Transverse colon (tissue), 4 donors: ENCODE results near the gene IL17REL. TPM values are rescaled to one million over a fixed set of nuclear protein-coding genes. Genes with fewer than 3 reads are reported as not detected.
"Not testable (repeated sequence)": the region's sequence is repeated elsewhere in the genome, so short reads cannot be mapped to it uniquely, and the experiment has no call there.

Experiments used
- DNase-seq: peaks from one replicate; pipeline ENCODE4 v3.0.0-alpha.2; 2019
- H3K27ac ChIP-seq, 4 donors: fragments of 200-600 bp; sonication (generic); 2 replicates each; pipeline ENCODE4 v1.5.1; 2016 to 2018; ENCODE audit warnings: inconsistent platforms in 4 of 4
- H3K27me3 ChIP-seq: fragments of 200-600 bp; sonication (generic); 2 replicates; pipeline ENCODE4 v1.5.1; 2017; ENCODE audit warnings: inconsistent platforms
- H3K36me3 ChIP-seq, 4 donors: fragments of 200-600 bp; sonication (generic); 2 replicates each; pipeline ENCODE4 v1.5.1; 2017 to 2019; ENCODE audit warnings: inconsistent platforms in 4 of 4
- H3K4me1 ChIP-seq, 4 donors: fragments of 200-600 bp; sonication (generic); 2 replicates each; pipeline ENCODE4 v1.5.1; 2017 to 2020; ENCODE audit warnings: inconsistent platforms in 4 of 4
- H3K4me3 ChIP-seq, 4 donors: fragments of 200-600 bp; sonication (generic); 1 replicate in 1 of 4; 2 replicates in 3 of 4; pipeline versions ENCODE4 v1.5.1 to v1.6.1; 2017 to 2019; ENCODE audit warnings: inconsistent platforms in 4 of 4
- H3K9me3 ChIP-seq, 2 donors: fragments of 200-600 bp; sonication (generic); 2 replicates each; pipeline ENCODE4 v1.5.1; 2017 to 2019; ENCODE audit warnings: inconsistent platforms in 2 of 2
- EP300 ChIP-seq: sonication (generic); formaldehyde crosslinking; IDR thresholded peaks from one replicate; pipeline ENCODE4 v1.6.1; 2017; ENCODE audit warnings: antibody characterized with exemption, low read depth
- POLR2A ChIP-seq: fragments of 450-650 bp; IDR thresholded peaks from one replicate; pipeline ENCODE4 v1.6.1; 2016; ENCODE audit warnings: antibody characterized with exemption, mild to moderate bottlenecking, moderate library complexity
- POLR2AphosphoS5 ChIP-seq, 3 donors: sonication (generic); formaldehyde crosslinking; IDR thresholded peaks; one replicate each; pipeline ENCODE4 v1.6.1; 2016; ENCODE audit warnings: antibody characterized with exemption in 3 of 3
- WGBS, 2 donors: methylation state at CpG; one replicate each; pipeline ENCODE4 v1.1.5; 2018; ENCODE audit warnings: low coverage in 1 of 2; 5-methylcytosine and 5-hydroxymethylcytosine counted together
- in situ Hi-C, 4 donors: fragments of 200-750 bp; cut with MboI; loops; one replicate each; pipeline versions ENCODE4 v1.15.0 to v1.15.1; 2017; ENCODE audit warnings: low sequenced_read_pairs in 3 of 4, low pct_ligation_motif_present in 1 of 4, low pct_unique_long_range_greater_than_20kb in 1 of 4
- intact Hi-C: fragments of 100-400 bp; cut with DNase I; formaldehyde crosslinking; loops from one replicate; pipeline ENCODE4 v1.15.1; 2023; ENCODE audit warnings: low total_unique reads
- total RNA-seq, 4 donors: library from RNA; depleted of rRNA; stranded (reverse); fragments of >200 nt; gene quantifications; one replicate each; pipeline ENCODE4 v1.1.0, GENCODE V29; 2016
- TF ChIP-seq, protein P1 (sequence below), 5 experiments: fragments of 200-600 bp in 3 of 5; fragments of 450-650 bp in 2 of 5; sonication (generic) in 3 of 5; IDR thresholded peaks; 1 replicate in 2 of 5; 2 replicates in 3 of 5; pipeline ENCODE4 v1.5.1; 2016 to 2017; ENCODE audit warnings: antibody characterized with exemption in 5 of 5, inconsistent platforms in 3 of 5, mild to moderate bottlenecking in 2 of 5, moderate library complexity in 1 of 5

IL17REL gene
- total RNA-seq, 4 donors from 2014 or later: 0.32 to 2.2 (median 1.3) TPM

DNA sequence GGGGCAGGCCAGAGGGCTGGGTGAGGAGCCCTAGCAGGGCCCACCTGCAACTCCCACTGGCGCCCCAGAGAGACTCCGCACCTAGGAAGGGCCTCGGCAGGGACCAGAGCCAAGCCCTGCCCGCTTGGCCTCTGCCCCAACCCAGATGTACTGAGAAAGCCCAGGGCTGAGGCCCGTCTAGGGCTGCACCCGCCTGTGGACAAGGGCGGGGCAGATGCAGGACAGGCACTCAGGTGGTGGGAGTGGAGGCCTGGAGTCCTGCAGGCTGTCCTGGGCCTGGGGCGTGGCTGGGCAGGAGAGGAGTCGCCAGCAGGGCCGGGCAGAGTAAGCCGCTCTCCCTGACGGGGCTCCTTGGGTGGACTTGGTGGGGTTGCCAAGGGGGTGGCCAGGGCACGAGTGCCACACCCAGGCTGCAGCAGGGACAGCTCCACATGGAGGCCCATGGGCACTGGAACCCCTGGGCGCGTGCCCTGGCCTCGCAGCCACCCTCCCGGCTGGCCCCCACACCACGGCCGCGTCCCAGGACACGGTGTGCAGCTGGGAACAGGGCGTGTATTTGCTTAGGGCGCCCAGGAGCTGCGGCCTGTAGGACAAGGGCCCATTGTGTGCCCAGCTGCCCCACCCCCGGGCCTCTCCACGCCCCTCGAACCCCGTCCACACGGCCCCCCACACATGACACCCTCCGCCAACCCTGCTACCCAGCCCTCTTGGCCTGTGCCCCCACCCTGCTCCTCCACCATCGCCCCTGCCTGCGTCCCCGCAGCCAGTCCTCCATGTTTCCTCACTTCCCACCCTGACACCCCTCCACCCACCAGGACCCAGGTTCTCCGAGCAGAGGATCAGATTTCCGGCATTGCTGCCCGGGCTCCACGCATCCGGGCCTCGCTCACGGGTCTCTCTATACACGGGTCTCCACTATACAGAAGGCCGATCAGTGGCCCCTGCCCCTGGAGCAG is 63.3 kb downstream of the IL17REL start:
- no peaks in the 10 kb centered on the region for H3K27me3 ChIP-seq
- no peaks in the 10 kb centered on the region for H3K9me3 ChIP-seq
- DNase-seq: peak; percentile 93
- peaks cover 19 to 63% (median 59%) of the 10 kb centered on the region in 4 donors for H3K4me1 ChIP-seq
- intact Hi-C loops: no loop called here
- H3K4me3 ChIP-seq: peak overlapping the region; percentile 16 to 47 (median 44)
- peak overlapping the region; percentile 90 to 97 (median 94) for H3K27ac ChIP-seq
- WGBS, 2 donors: 72% methylated on average over 31 of the region's 42 CpGs; no CpG with 5 or more reads in 1 of the 2 donors
- TF ChIP-seq POLR2AphosphoS5 (IDR thresholded peaks at IDR 0.05): peak; percentile 80 to 98 (median 95)
- TF ChIP-seq EP300: peak; percentile 99
- TF ChIP-seq POLR2A: peak; percentile 99
- TF ChIP-seq, protein P1, sequence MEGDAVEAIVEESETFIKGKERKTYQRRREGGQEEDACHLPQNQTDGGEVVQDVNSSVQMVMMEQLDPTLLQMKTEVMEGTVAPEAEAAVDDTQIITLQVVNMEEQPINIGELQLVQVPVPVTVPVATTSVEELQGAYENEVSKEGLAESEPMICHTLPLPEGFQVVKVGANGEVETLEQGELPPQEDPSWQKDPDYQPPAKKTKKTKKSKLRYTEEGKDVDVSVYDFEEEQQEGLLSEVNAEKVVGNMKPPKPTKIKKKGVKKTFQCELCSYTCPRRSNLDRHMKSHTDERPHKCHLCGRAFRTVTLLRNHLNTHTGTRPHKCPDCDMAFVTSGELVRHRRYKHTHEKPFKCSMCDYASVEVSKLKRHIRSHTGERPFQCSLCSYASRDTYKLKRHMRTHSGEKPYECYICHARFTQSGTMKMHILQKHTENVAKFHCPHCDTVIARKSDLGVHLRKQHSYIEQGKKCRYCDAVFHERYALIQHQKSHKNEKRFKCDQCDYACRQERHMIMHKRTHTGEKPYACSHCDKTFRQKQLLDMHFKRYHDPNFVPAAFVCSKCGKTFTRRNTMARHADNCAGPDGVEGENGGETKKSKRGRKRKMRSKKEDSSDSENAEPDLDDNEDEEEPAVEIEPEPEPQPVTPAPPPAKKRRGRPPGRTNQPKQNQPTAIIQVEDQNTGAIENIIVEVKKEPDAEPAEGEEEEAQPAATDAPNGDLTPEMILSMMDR (IDR thresholded peaks at IDR 0.05): peak in 1 of 5 experiments; percentile 33
- in situ Hi-C loops: no loop called here
- H3K36me3 ChIP-seq: no peaks in the 10 kb centered on the region

GRCh38 chr22:49948116-49948957 is 64.2 kb downstream of the IL17REL start:
- in situ Hi-C loops (no loop called here), intact Hi-C loops (no loop called here)
- H3K36me3 ChIP-seq: no peaks in the 10 kb centered on the region
- H3K9me3 ChIP-seq: no peaks in the 10 kb centered on the region
- TF ChIP-seq POLR2AphosphoS5 (IDR thresholded peaks at IDR 0.05) (peak; percentile 36 to 64 (median 56)), POLR2A (peak; percentile 18), EP300 (no peak)
- TF ChIP-seq, protein P1 (IDR thresholded peaks at IDR 0.05): no peak
- H3K27ac ChIP-seq: peak overlapping the region; percentile 90 to 97 (median 94)
- peak overlapping the region; percentile 16 to 47 (median 44) for H3K4me3 ChIP-seq
- WGBS, 2 donors: 58% methylated on average over 11 of the region's 23 CpGs; no CpG with 5 or more reads in 1 of the 2 donors
- H3K4me1 ChIP-seq: peaks cover 18 to 60% (median 56%) of the 10 kb centered on the region in 4 donors
- peak; percentile 72 for DNase-seq
- no peaks in the 10 kb centered on the region for H3K27me3 ChIP-seq

GRCh38 chr22:49947296-49947622 is 65.3 kb downstream of the IL17REL start:
- WGBS, 2 donors: 66% methylated on average over 5 of the region's 6 CpGs; no CpG with 5 or more reads in 1 of the 2 donors
- H3K4me1 ChIP-seq: peaks cover 9 to 49% (median 45%) of the 10 kb centered on the region in 4 donors

GRCh38 chr22:49946612-49947295 is 65.8 kb downstream of the IL17REL start:
- in situ Hi-C loops: no loop called here
- Histone ChIP-seq H3K36me3 (no peaks in the 10 kb centered on the region), H3K27me3 (no peaks in the 10 kb centered on the region), H3K4me1 (peaks cover 5 to 44% (median 40%) of the 10 kb centered on the region in 4 donors), H3K27ac (peak overlapping the region; percentile 90 to 97 (median 94)), H3K9me3 (no peaks in the 10 kb centered on the region), H3K4me3 (peak overlapping the region in 3 of 4 donors; percentile 44 to 47 (median 45))
- intact Hi-C loops: no loop called here
- 84% methylated on average over 17 of the region's 17 CpGs; no CpG with 5 or more reads in 1 of the 2 donors for WGBS, 2 donors
- peak; percentile 69 for DNase-seq
- TF ChIP-seq, protein P1 (IDR thresholded peaks at IDR 0.05): no peak
- peak in 2 of 3 donors; percentile 23 to 50 for TF ChIP-seq POLR2AphosphoS5 (IDR thresholded peaks at IDR 0.05)

More at GRCh38 chr22:49947296-49947622, 65.3 kb downstream of the IL17REL start:
- Histone ChIP-seq H3K9me3 (no peaks in the 10 kb centered on the region), H3K27me3 (no peaks in the 10 kb centered on the region), H3K4me3 (peak overlapping the region in 3 of 4 donors; percentile 44 to 47 (median 45)), H3K27ac (peak overlapping the region; percentile 90 to 97 (median 94)), H3K36me3 (no peaks in the 10 kb centered on the region)
- intact Hi-C loops: no loop called here
- TF ChIP-seq EP300 (no peak), POLR2AphosphoS5 (IDR thresholded peaks at IDR 0.05) (no peak), POLR2A (peak; percentile 55)
- DNase-seq: no peak
- in situ Hi-C loops: no loop called here

DNA sequence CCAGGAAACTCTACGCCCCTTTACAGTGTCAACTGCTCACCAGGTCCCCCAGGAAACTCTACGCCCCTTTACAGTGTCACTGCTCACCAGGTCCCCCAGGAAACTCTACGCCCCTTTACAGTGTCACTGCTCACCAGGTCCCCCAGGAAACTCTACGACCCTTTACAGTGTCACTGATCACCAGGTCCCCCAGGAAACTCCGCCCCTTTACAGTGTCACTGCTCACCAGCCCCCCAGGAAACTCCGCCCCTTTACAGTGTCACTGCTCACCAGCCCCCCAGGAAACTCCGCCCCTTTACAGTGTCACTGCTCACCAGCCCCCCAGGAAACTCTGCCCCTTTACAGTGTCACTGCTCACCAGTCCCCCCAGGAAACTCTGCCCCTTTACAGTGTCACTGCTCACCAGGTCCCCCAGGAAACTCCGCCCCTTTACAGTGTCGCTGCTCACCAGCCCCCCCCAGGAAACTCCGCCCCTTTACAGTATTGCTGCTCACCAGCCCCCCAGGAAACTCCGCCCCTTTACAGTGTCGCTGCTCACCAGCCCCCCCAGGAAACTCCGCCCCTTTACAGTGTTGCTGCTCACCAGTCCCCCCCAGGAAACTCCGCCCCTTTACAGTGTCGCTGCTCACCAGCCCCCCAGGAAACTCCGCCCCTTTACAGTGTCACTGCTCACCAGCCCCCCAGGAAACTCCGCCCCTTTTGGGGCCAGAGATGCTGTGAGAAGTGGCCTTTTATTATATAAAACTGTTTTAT is 67.3 kb downstream of the IL17REL start:
- H3K27ac ChIP-seq: peak overlapping the region; percentile 90 to 97 (median 94)
- not testable (repeated sequence) for DNase-seq

More for the DNA sequence above, 67.3 kb downstream of the IL17REL start:
- 62 to 100% methylated on average over 4 to 14 of the region's 17 CpGs for WGBS, 2 donors
- peaks cover 5 to 37% (median 29%) of the 10 kb centered on the region in 4 donors for H3K4me1 ChIP-seq
- in situ Hi-C loops, H3K27me3 ChIP-seq, intact Hi-C loops, H3K4me3 ChIP-seq, H3K36me3 ChIP-seq, H3K9me3 ChIP-seq: not testable (repeated sequence)
